Measurements from ENCODE around the gene ARHGAP6. TPM values are rescaled to one million over a fixed set of nuclear protein-coding genes. Genes with fewer than 3 reads are reported as not detected.

The ARHGAP6 gene
- total and polyA plus RNA-seq, 2 donors (not counting 3 experiments of a cell fraction or from before 2014, with no cell fraction given), result 0.69 to 0.83 TPM

- no peaks in the 10 kb centered on the region for H3K4me1 ChIP-seq (ENCODE audit: control insufficient read depth, extremely low read depth, insufficient read depth, low read length)
- no peaks in the 10 kb centered on the region for H3K79me2 ChIP-seq (ENCODE audit: control insufficient read depth, insufficient read depth, low read length)
- H3K27me3 ChIP-seq (ENCODE audit: control insufficient read depth in 2 of 2, insufficient read depth in 2 of 2, low read length in 2 of 2), result no peaks in the 10 kb centered on the region
- no peaks in the 10 kb centered on the region for H3K9me1 ChIP-seq (replicated peaks; ENCODE audit: control insufficient read depth, extremely low read depth, insufficient read depth, low read length)
- no peaks in the 10 kb centered on the region for H3K9me3 ChIP-seq (replicated peaks; ENCODE audit: control insufficient read depth, insufficient read depth, low read length)
- ChIA-PET CTCF (no interaction called here), POLR2A (no interaction called here)
- H3K9ac ChIP-seq (replicated peaks; ENCODE audit: extremely low read depth, insufficient read depth, low read length), result no peak overlapping the region
- intact Hi-C loops (cut with micrococcal nuclease), result no loop called here
- TF ChIP-seq JUN (IDR thresholded peaks at IDR 0.05; ENCODE audit: borderline replicate concordance, insufficient read depth, insufficient read length, low read depth) (no peak), FOS (IDR thresholded peaks at IDR 0.05; ENCODE audit: borderline replicate concordance, insufficient read depth, low read length) (no peak), POLR2A (IDR thresholded peaks at IDR 0.05; ENCODE audit: low read depth, low read length) (no peak), CTCF (IDR thresholded peaks at IDR 0.05; ENCODE audit: extremely low read depth in 1 of 2, insufficient read depth in 1 of 2, low read depth in 1 of 2, low read length in 2 of 2) (no peak), EZH2 (IDR thresholded peaks at IDR 0.05; ENCODE audit: borderline replicate concordance, low read depth, low read length, severe bottlenecking) (no peak), MYC (IDR thresholded peaks at IDR 0.05; ENCODE audit: low read depth, low read length) (no peak), MAX (IDR thresholded peaks at IDR 0.05; ENCODE audit: insufficient read depth, insufficient read length) (no peak)
- no peak for FAIRE-seq
- BruUV-seq (replicated peaks), result no TSS peak
- H3K36me3 ChIP-seq (ENCODE audit: control insufficient read depth in 2 of 2, extremely low read depth in 1 of 2, insufficient read depth in 2 of 2, low read length in 2 of 2), result no peaks in the 10 kb centered on the region
- no peak overlapping the region for H3K27ac ChIP-seq (ENCODE audit: insufficient read depth, low read depth, low read length)
- DNase-seq (ENCODE audit: low read depth, low spot score), result no peak
- no peak overlapping the region for H2AFZ ChIP-seq (ENCODE audit: low read depth, low read length)
- H3K4me3 ChIP-seq (replicated peaks in 1 of 3; ENCODE audit: insufficient read depth in 1 of 3, low read depth in 1 of 3, low read length in 3 of 3), result no peak overlapping the region
- H3K4me2 ChIP-seq (ENCODE audit: insufficient read depth, low read length), result no peak overlapping the region
- H4K20me1 ChIP-seq (replicated peaks; ENCODE audit: control insufficient read depth, extremely low read depth, insufficient read depth, low read length), result no peaks in the 10 kb centered on the region
- dilution Hi-C loops (cut with MboI; ENCODE audit: extremely low pct_ligation_motif_present, low sequenced_read_pairs), result no loop called here
Observed at GRCh38 chrX:11282043-11282442, 383.7 kb downstream of the ARHGAP6 start.
